Ovary (tissue), 3 donors: ENCODE data around the gene ALPK3.

Experiments used
- EP300 ChIP-seq: sonication (generic); formaldehyde crosslinking; IDR thresholded peaks from one replicate; pipeline ENCODE4 v1.6.1; 2017; ENCODE audit warnings: antibody characterized with exemption
- POLR2A ChIP-seq: fragments of 450-650 bp; IDR thresholded peaks from one replicate; pipeline ENCODE4 v1.6.1; 2017; ENCODE audit warnings: antibody characterized with exemption, mild to moderate bottlenecking, moderate library complexity
- TF ChIP-seq, protein P1 (sequence below), 3 donors: fragments of 450-650 bp in 2 of 3; fragments of 200-600 bp in 1 of 3; IDR thresholded peaks; one replicate each; pipeline versions ENCODE4 v1.5.1 to v1.8.0; 2016 to 2022; ENCODE audit warnings: antibody characterized with exemption in 3 of 3, mild to moderate bottlenecking in 1 of 3
- donor health status: DM: no; HTN: no; CAD: no.

DNA sequence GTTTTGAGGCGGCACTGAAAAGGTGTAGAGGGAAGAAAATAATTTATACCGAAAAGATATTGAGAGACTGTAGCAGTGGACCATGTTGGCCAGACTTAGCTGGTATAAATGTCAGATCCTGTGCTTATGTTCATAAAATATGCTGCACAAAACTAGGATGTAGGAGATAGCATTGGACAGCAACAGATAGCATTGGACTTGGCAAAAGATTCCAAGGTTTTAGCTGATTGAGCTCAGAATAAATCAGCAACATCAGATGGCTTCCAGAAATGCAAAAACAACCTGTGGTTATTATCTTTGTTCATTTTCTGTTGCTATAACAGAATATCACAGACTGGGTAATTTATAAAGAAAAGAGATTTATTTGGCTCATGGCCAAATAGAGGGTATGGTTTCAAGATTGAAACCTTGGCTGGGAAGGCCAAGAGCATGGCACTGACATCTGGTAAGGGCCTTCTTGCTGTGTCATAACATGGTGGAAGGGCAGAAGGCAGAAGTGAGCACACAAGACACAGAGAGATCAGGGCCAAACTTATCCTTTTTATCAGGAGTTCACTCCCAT is 102.0 kb downstream of the ALPK3 start:
- TF ChIP-seq, protein P1, sequence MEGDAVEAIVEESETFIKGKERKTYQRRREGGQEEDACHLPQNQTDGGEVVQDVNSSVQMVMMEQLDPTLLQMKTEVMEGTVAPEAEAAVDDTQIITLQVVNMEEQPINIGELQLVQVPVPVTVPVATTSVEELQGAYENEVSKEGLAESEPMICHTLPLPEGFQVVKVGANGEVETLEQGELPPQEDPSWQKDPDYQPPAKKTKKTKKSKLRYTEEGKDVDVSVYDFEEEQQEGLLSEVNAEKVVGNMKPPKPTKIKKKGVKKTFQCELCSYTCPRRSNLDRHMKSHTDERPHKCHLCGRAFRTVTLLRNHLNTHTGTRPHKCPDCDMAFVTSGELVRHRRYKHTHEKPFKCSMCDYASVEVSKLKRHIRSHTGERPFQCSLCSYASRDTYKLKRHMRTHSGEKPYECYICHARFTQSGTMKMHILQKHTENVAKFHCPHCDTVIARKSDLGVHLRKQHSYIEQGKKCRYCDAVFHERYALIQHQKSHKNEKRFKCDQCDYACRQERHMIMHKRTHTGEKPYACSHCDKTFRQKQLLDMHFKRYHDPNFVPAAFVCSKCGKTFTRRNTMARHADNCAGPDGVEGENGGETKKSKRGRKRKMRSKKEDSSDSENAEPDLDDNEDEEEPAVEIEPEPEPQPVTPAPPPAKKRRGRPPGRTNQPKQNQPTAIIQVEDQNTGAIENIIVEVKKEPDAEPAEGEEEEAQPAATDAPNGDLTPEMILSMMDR (IDR thresholded peaks at IDR 0.05) = no peak
- no peak for TF ChIP-seq POLR2A
- no peak for TF ChIP-seq EP300
